Gastrocnemius medialis (tissue), 4 donors: ENCODE measurements around the gene DNAJC19.

ENCODE experiments used
- CTCF ChIP-seq, 5 experiments: fragments of 450-650 bp in 3 of 5; fragments of 200-600 bp in 2 of 5; sonication (generic) in 2 of 5; IDR thresholded peaks in 4 of 5; conservative IDR thresholded peaks in 1 of 5; 1 replicate in 4 of 5; 2 replicates in 1 of 5; pipeline ENCODE4 v1.5.1; 2016 to 2019; ENCODE audit warnings: antibody characterized with exemption in 5 of 5, mild to moderate bottlenecking in 3 of 5, moderate library complexity in 3 of 5
- POLR2A ChIP-seq, 2 donors: fragments of 450-650 bp; IDR thresholded peaks; one replicate each; pipeline ENCODE4 v1.6.1; 2017; ENCODE audit warnings: antibody characterized with exemption in 2 of 2, mild to moderate bottlenecking in 2 of 2, moderate library complexity in 2 of 2

DNA sequence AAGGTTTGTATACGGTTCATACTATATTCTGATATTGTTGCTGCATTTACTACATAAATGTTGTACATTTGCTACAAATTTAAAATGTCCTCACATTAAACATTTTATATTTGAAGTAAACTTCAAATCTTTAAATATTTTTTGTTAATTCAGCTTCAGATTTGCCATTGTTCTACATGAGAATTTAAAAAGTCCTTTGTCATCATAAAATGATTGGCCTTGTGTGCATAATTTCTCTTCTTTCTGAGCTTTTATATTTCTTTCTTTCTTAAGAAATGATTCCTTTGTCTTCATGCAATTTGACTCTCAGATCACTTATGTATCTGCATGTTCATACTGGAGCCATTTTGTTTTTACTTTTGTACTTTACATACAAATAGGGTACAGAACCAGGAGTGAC lies 28.0 kb downstream of the DNAJC19 start:
- TF ChIP-seq CTCF (IDR thresholded peaks at IDR 0.05 in 4 of 5, conservative IDR thresholded peaks at IDR 0.05 in 1 of 5) (no peak), POLR2A (IDR thresholded peaks at IDR 0.05) (no peak)
